GM04504 (cell line): ENCODE measurements around the gene NDFIP2.
A peak's percentile ranks its signal among the peaks of the same experiment; 100 is the strongest.

Source experiments
- DNase-seq: peaks from one replicate; pipeline ENCODE4 v3.0.0-alpha.2; 2012; ENCODE audit warnings: low read depth

NDFIP2 gene

GRCh38 chr13:79480954-79481684 lies at the start of gene NDFIP2:
TSS of gene NDFIP2 (plus strand) at chr13:79481155. CDS start at chr13:79481204, 49 bp downstream.
- peak; percentile 60 for DNase-seq

GRCh38 chr13:79432086-79432485 lies 48.9 kb upstream of the NDFIP2 start:
- no peak for DNase-seq

GRCh38 chr13:79432992-79433391 lies 48.0 kb upstream of the NDFIP2 start:
- DNase-seq, result no peak

- DNase-seq, result peak; percentile 53
These were observed 46.4 kb upstream of the NDFIP2 start for GRCh38 chr13:79434556-79434955.

- peak; percentile 62 for DNase-seq
These were observed 45.4 kb upstream of the NDFIP2 start for GRCh38 chr13:79435561-79435990.

GRCh38 chr13:79439275-79439674 lies 41.7 kb upstream of the NDFIP2 start:
- DNase-seq, result no peak

GRCh38 chr13:79440958-79441528 lies 39.9 kb upstream of the NDFIP2 start:
- DNase-seq, result no peak

GRCh38 chr13:79442221-79442620 lies 38.7 kb upstream of the NDFIP2 start:
- no peak for DNase-seq

GRCh38 chr13:79442706-79443105 lies 38.2 kb upstream of the NDFIP2 start:
- no peak for DNase-seq

GRCh38 chr13:79445968-79446645 lies 34.8 kb upstream of the NDFIP2 start:
- no peak for DNase-seq

GRCh38 chr13:79447141-79447540 lies 33.8 kb upstream of the NDFIP2 start:
- no peak for DNase-seq

- no peak for DNase-seq
These were observed 33.2 kb upstream of the NDFIP2 start for GRCh38 chr13:79447741-79448140.

- no peak for DNase-seq
These were observed 32.5 kb upstream of the NDFIP2 start for GRCh38 chr13:79448413-79448812.

GRCh38 chr13:79450110-79450509 lies 30.8 kb upstream of the NDFIP2 start:
- DNase-seq, result no peak

- DNase-seq, result peak; percentile 71
These were observed 29.4 kb upstream of the NDFIP2 start for GRCh38 chr13:79451500-79451962.

GRCh38 chr13:79452239-79452913 lies 28.6 kb upstream of the NDFIP2 start:
- no peak for DNase-seq

GRCh38 chr13:79455331-79455730 lies 25.6 kb upstream of the NDFIP2 start:
- DNase-seq, result no peak

GRCh38 chr13:79456051-79456450 lies 24.9 kb upstream of the NDFIP2 start:
- DNase-seq, result no peak

GRCh38 chr13:79456656-79457365 lies 24.1 kb upstream of the NDFIP2 start:
- DNase-seq, result no peak

- DNase-seq, result no peak
These were observed 23.6 kb upstream of the NDFIP2 start for GRCh38 chr13:79457390-79457789.

GRCh38 chr13:79457948-79458347 lies 23.0 kb upstream of the NDFIP2 start:
- no peak for DNase-seq

- no peak for DNase-seq
These were observed 22.5 kb upstream of the NDFIP2 start for GRCh38 chr13:79458436-79458835.
